Colon (tissue), 2 donors: ENCODE results near the gene KCNT1.

Experiments used
- FAIRE-seq: peaks from 2 replicates; lab custom pipeline; 2012; peaks lifted over from hg19 to GRCh38; lab: Jason Lieb, UNC
- donor health status: control.
- donor health status: control.

The KCNT1 gene

GRCh38 chr9:135747311-135747710 lies 45.3 kb downstream of the KCNT1 start:
- no peak for FAIRE-seq

GRCh38 chr9:135748676-135749075 lies 46.7 kb downstream of the KCNT1 start:
- FAIRE-seq: no peak

- no peak for FAIRE-seq
Measured at GRCh38 chr9:135749171-135750045, 47.4 kb downstream of the KCNT1 start.

GRCh38 chr9:135750786-135751185 lies 48.8 kb downstream of the KCNT1 start:
- no peak for FAIRE-seq

- no peak for FAIRE-seq
Measured at GRCh38 chr9:135751501-135751900, 49.5 kb downstream of the KCNT1 start.

- no peak for FAIRE-seq
Measured at GRCh38 chr9:135752281-135753204, 50.6 kb downstream of the KCNT1 start.

GRCh38 chr9:135753391-135754105 lies 51.6 kb downstream of the KCNT1 start:
- FAIRE-seq: no peak

- FAIRE-seq: no peak
Measured at GRCh38 chr9:135756576-135756975, 54.6 kb downstream of the KCNT1 start.

GRCh38 chr9:135757356-135757755 lies 55.4 kb downstream of the KCNT1 start:
- no peak for FAIRE-seq

GRCh38 chr9:135758056-135758455 lies 56.1 kb downstream of the KCNT1 start:
- FAIRE-seq: no peak

- no peak for FAIRE-seq
Measured at GRCh38 chr9:135758870-135759269, 56.9 kb downstream of the KCNT1 start.

- no peak for FAIRE-seq
Measured at GRCh38 chr9:135759676-135760300, 57.8 kb downstream of the KCNT1 start.

- FAIRE-seq: no peak
Measured at GRCh38 chr9:135760465-135760864, 58.5 kb downstream of the KCNT1 start.

GRCh38 chr9:135761150-135761844 lies 59.3 kb downstream of the KCNT1 start:
- no peak for FAIRE-seq

- FAIRE-seq: no peak
Measured at GRCh38 chr9:135761845-135762168, 59.8 kb downstream of the KCNT1 start.

- FAIRE-seq: no peak
Measured at GRCh38 chr9:135762921-135763320, 60.9 kb downstream of the KCNT1 start.

GRCh38 chr9:135763716-135764446 lies 61.9 kb downstream of the KCNT1 start:
- FAIRE-seq: no peak

- no peak for FAIRE-seq
Measured at GRCh38 chr9:135764731-135765130, 62.7 kb downstream of the KCNT1 start.

- FAIRE-seq: no peak
Measured at GRCh38 chr9:135765416-135765815, 63.4 kb downstream of the KCNT1 start.

- no peak for FAIRE-seq
Measured at GRCh38 chr9:135766251-135766650, 64.3 kb downstream of the KCNT1 start.

GRCh38 chr9:135766707-135767106 lies 64.7 kb downstream of the KCNT1 start:
- no peak for FAIRE-seq
